Measurements from ENCODE around the gene GMCL1.

Gene GMCL1

GRCh38 chr2:69914164-69914949 lies 84.9 kb downstream of the GMCL1 start:
- in situ Hi-C loops (cut with HindIII; ENCODE audit: low pct_ligation_motif_present, low pct_unique_long_range_greater_than_20kb, low sequenced_read_pairs): no loop called here
- DNase-seq: peak; percentile 100

- in situ Hi-C loops (cut with HindIII; ENCODE audit: low pct_ligation_motif_present, low pct_unique_long_range_greater_than_20kb, low sequenced_read_pairs): no loop called here
- peak; percentile 38 for DNase-seq
Measured at GRCh38 chr2:69914950-69915945, 85.8 kb downstream of the GMCL1 start, which contains the start of gene MXD1. MXD1 (plus strand) TSS chr2:69915109; CDS start chr2:69915331, 222 bp downstream.

- in situ Hi-C loops (cut with HindIII; ENCODE audit: low pct_ligation_motif_present, low pct_unique_long_range_greater_than_20kb, low sequenced_read_pairs): no loop called here
- no peak for DNase-seq
Measured at GRCh38 chr2:69916106-69916505, 86.6 kb downstream of the GMCL1 start.

- DNase-seq: peak; percentile 88
- in situ Hi-C loops (cut with HindIII; ENCODE audit: low pct_ligation_motif_present, low pct_unique_long_range_greater_than_20kb, low sequenced_read_pairs): no loop called here
Measured at GRCh38 chr2:69917852-69918251, 88.4 kb downstream of the GMCL1 start.

GRCh38 chr2:69918401-69918800 lies 88.9 kb downstream of the GMCL1 start:
- in situ Hi-C loops (cut with HindIII; ENCODE audit: low pct_ligation_motif_present, low pct_unique_long_range_greater_than_20kb, low sequenced_read_pairs): no loop called here
- DNase-seq: no peak

- DNase-seq: no peak
- in situ Hi-C loops (cut with HindIII; ENCODE audit: low pct_ligation_motif_present, low pct_unique_long_range_greater_than_20kb, low sequenced_read_pairs): no loop called here
Measured at GRCh38 chr2:69923116-69923515, 93.7 kb downstream of the GMCL1 start.

- DNase-seq: no peak
- in situ Hi-C loops (cut with HindIII; ENCODE audit: low pct_ligation_motif_present, low pct_unique_long_range_greater_than_20kb, low sequenced_read_pairs): no loop called here
Measured at GRCh38 chr2:69926849-69927515, 97.5 kb downstream of the GMCL1 start.

Measured in ACHN (cell line).